Fibroblast of lung (primary cell): Measurements from ENCODE around the gene NEMP2. TPM values are rescaled to one million over a fixed set of nuclear protein-coding genes. Genes with fewer than 3 reads are reported as not detected.

Experiments
- DNase-seq, 2 donors: peaks; one replicate each; pipeline versions ENCODE4 v3.0.0 to v3.0.0-alpha.2; 2010; ENCODE audit warnings: low read depth in 2 of 2
- H2AFZ ChIP-seq: 2 replicates; pipeline ENCODE4 v1.5.1; 2012; ENCODE audit warnings: low read length, control low read depth, inconsistent platforms
- H3K27ac ChIP-seq: 2 replicates; pipeline ENCODE4 v1.5.1; 2011; ENCODE audit warnings: low read length, control low read depth; ENCODE audit not compliant: insufficient read depth
- H3K27me3 ChIP-seq: 2 replicates; pipeline ENCODE4 v1.5.1; 2011; ENCODE audit warnings: mild to moderate bottlenecking, low read length; ENCODE audit not compliant: control insufficient read depth, insufficient read depth
- H3K36me3 ChIP-seq: 2 replicates; pipeline ENCODE4 v1.5.1; 2011; ENCODE audit warnings: low read length; ENCODE audit not compliant: control insufficient read depth, insufficient read depth
- H3K4me1 ChIP-seq: 2 replicates; pipeline ENCODE4 v1.5.1; 2011; ENCODE audit warnings: low read length; ENCODE audit not compliant: control insufficient read depth, insufficient read depth; ENCODE audit errors: extremely low read depth
- H3K4me2 ChIP-seq: 2 replicates; pipeline ENCODE4 v1.5.1; 2011; ENCODE audit warnings: low read length, control low read depth; ENCODE audit not compliant: insufficient read depth; ENCODE audit errors: extremely low read depth
- H3K4me3 ChIP-seq, 4 experiments: fragments of 200-600 bp in 1 of 4; sonication (generic) in 1 of 4; replicated peaks in 1 of 4; 2 replicates each; pipeline ENCODE4 v1.5.1; 2011 to 2016; ENCODE audit warnings: low read length in 4 of 4, low read depth in 3 of 4, mild to moderate bottlenecking in 3 of 4, control low read depth in 2 of 4, inconsistent platforms in 1 of 4, mixed read lengths in 1 of 4; ENCODE audit not compliant: insufficient read depth in 1 of 4; ENCODE audit errors: control extremely low read depth in 1 of 4
- H3K79me2 ChIP-seq: 2 replicates; pipeline ENCODE4 v1.5.1; 2012; ENCODE audit warnings: mild to moderate bottlenecking, low read length, inconsistent platforms; ENCODE audit not compliant: control insufficient read depth, insufficient read depth
- H3K9ac ChIP-seq: 2 replicates; pipeline ENCODE4 v1.5.1; 2011; ENCODE audit warnings: mild to moderate bottlenecking, low read length, control low read depth; ENCODE audit not compliant: insufficient read depth
- H3K9me3 ChIP-seq: 2 replicates; pipeline ENCODE4 v1.5.1; 2012; ENCODE audit warnings: low read depth, low read length; ENCODE audit not compliant: control insufficient read depth, insufficient read depth
- H4K20me1 ChIP-seq: 2 replicates; pipeline ENCODE4 v1.5.1; 2011; ENCODE audit warnings: low read length; ENCODE audit not compliant: control insufficient read depth, insufficient read depth; ENCODE audit errors: extremely low read depth
- CTCF ChIP-seq, 2 donors: IDR thresholded peaks in 1 of 2; conservative IDR thresholded peaks in 1 of 2; 1 replicate in 1 of 2; 2 replicates in 1 of 2; pipeline ENCODE4 v1.5.1; 2011 to 2012; ENCODE audit warnings: low read length in 2 of 2, control low read depth in 1 of 2, inconsistent platforms in 1 of 2, low read depth in 1 of 2, mild to moderate bottlenecking in 1 of 2
- EZH2 ChIP-seq: IDR thresholded peaks from 2 replicates; pipeline ENCODE4 v1.5.1; 2012; ENCODE audit warnings: low read length, control low read depth, mild to moderate bottlenecking; ENCODE audit errors: missing control alignments
- polyA plus RNA-seq, 2 donors: library from polyadenylated mRNA; depleted of rRNA in 1 of 2; stranded (reverse) in 1 of 2; unstranded in 1 of 2; fragments of >200 nt; gene quantifications; 2 replicates each; pipeline ENCODE4 v1.2.1, GENCODE V29; 2011 to 2012; ENCODE audit warnings: missing spikeins in 1 of 2
- total RNA-seq: library from RNA; depleted of rRNA; stranded (reverse); fragments of >200 nt; gene quantifications from 2 replicates; pipeline ENCODE4 v1.2.1, GENCODE V29; 2014

Gene NEMP2
- total and polyA plus RNA-seq, 2 donors (not counting 1 experiment from before 2014, with no cell fraction given), result 5.5 to 6.3 TPM

GRCh38 chr2:190526105-190526750, 8.3 kb downstream of the NEMP2 start:
- no peak for DNase-seq
- H3K9me3 ChIP-seq, result no peaks in the 10 kb centered on the region

GRCh38 chr2:190524928-190525327, 9.6 kb downstream of the NEMP2 start:
- Histone ChIP-seq H3K4me2 (no peak overlapping the region), H3K79me2 (no peaks in the 10 kb centered on the region), H3K9ac (no peak overlapping the region), H3K27ac (no peak overlapping the region), H3K27me3 (no peaks in the 10 kb centered on the region), H2AFZ (no peak overlapping the region), H3K36me3 (no peaks in the 10 kb centered on the region), H3K4me1 (peaks cover 2% of the 10 kb centered on the region), H3K9me3 (no peaks in the 10 kb centered on the region), H4K20me1 (no peaks in the 10 kb centered on the region), H3K4me3 (no peak overlapping the region)
- TF ChIP-seq EZH2, result no peak
- TF ChIP-seq CTCF (conservative IDR thresholded peaks at IDR 0.05 in 1 of 2, IDR thresholded peaks at IDR 0.05 in 1 of 2; ENCODE audit: low read depth in 1 of 2, low read length in 2 of 2), result no peak
- no peak for DNase-seq

More at GRCh38 chr2:190526105-190526750, 8.3 kb downstream of the NEMP2 start:
- peaks cover 4% of the 10 kb centered on the region for H3K4me1 ChIP-seq
- no peaks in the 10 kb centered on the region for H3K36me3 ChIP-seq
- no peak for TF ChIP-seq EZH2
- TF ChIP-seq CTCF (conservative IDR thresholded peaks at IDR 0.05 in 1 of 2, IDR thresholded peaks at IDR 0.05 in 1 of 2; ENCODE audit: low read depth in 1 of 2, low read length in 2 of 2), result no peak
- no peak overlapping the region for H3K27ac ChIP-seq
- H3K4me2 ChIP-seq, result no peak overlapping the region
- H3K79me2 ChIP-seq, result no peaks in the 10 kb centered on the region
- H3K27me3 ChIP-seq, result no peaks in the 10 kb centered on the region
- H3K4me3 ChIP-seq, result no peak overlapping the region
- H4K20me1 ChIP-seq, result no peaks in the 10 kb centered on the region
- no peak overlapping the region for H3K9ac ChIP-seq
- no peak overlapping the region for H2AFZ ChIP-seq

- H2AFZ ChIP-seq, result no peak overlapping the region
- no peak overlapping the region for H3K27ac ChIP-seq
- no peaks in the 10 kb centered on the region for H3K36me3 ChIP-seq
- TF ChIP-seq CTCF (conservative IDR thresholded peaks at IDR 0.05 in 1 of 2, IDR thresholded peaks at IDR 0.05 in 1 of 2; ENCODE audit: low read depth in 1 of 2, low read length in 2 of 2) (no peak), EZH2 (no peak)
- no peak overlapping the region for H3K4me2 ChIP-seq
- H3K4me3 ChIP-seq, result no peak overlapping the region
- H4K20me1 ChIP-seq, result no peaks in the 10 kb centered on the region
- H3K4me1 ChIP-seq, result no peaks in the 10 kb centered on the region
- H3K79me2 ChIP-seq, result no peaks in the 10 kb centered on the region
- no peaks in the 10 kb centered on the region for H3K27me3 ChIP-seq
- no peaks in the 10 kb centered on the region for H3K9me3 ChIP-seq
- DNase-seq, result no peak
- H3K9ac ChIP-seq, result no peak overlapping the region
Observed at GRCh38 chr2:190519975-190520767, 14.4 kb downstream of the NEMP2 start.
